NOMO-1 treated with DMSO at 0.1 percent for 48 hours (cell line): ENCODE results near the gene BNIP3.

Experiments used
- DNase-seq: peaks from one replicate; lab custom pipeline; 2025; ENCODE audit not compliant: unreplicated experiment; lab: John Stamatoyannopoulos, UW

The BNIP3 gene

GRCh38 chr10:131981429-131982184, at the start of gene BNIP3:
Gene BNIP3, minus strand, starts transcription at chr10:131981923. Its CDS starts 117 bp downstream, at chr10:131981806.
- peak; percentile 59 for DNase-seq

GRCh38 chr10:132030898-132031463, 49.3 kb upstream of the BNIP3 start:
- no peak for DNase-seq

- DNase-seq, result no peak
These were observed 47.0 kb upstream of the BNIP3 start for GRCh38 chr10:132028706-132029105.

GRCh38 chr10:132027423-132027983, 45.8 kb upstream of the BNIP3 start:
- no peak for DNase-seq

GRCh38 chr10:132023092-132023811, 41.5 kb upstream of the BNIP3 start:
- peak; percentile 71 for DNase-seq

- DNase-seq, result no peak
These were observed 40.5 kb upstream of the BNIP3 start for GRCh38 chr10:132022241-132022640.

- DNase-seq, result no peak
These were observed 39.9 kb upstream of the BNIP3 start for GRCh38 chr10:132021504-132022143.

- DNase-seq, result no peak
These were observed 39.3 kb upstream of the BNIP3 start for GRCh38 chr10:132021046-132021445.

GRCh38 chr10:132020456-132020855, 38.7 kb upstream of the BNIP3 start:
- no peak for DNase-seq

GRCh38 chr10:132019366-132019765, 37.6 kb upstream of the BNIP3 start:
- no peak for DNase-seq

- no peak for DNase-seq
These were observed 36.7 kb upstream of the BNIP3 start for GRCh38 chr10:132018446-132018845.

- no peak for DNase-seq
These were observed 34.8 kb upstream of the BNIP3 start for GRCh38 chr10:132016514-132016913.

GRCh38 chr10:132011445-132011844, 29.7 kb upstream of the BNIP3 start:
- no peak for DNase-seq

- DNase-seq, result peak; percentile 21
These were observed 29.3 kb upstream of the BNIP3 start for GRCh38 chr10:132011024-132011423.

GRCh38 chr10:132010483-132010882, 28.8 kb upstream of the BNIP3 start:
- no peak for DNase-seq

GRCh38 chr10:132009575-132009974, 27.9 kb upstream of the BNIP3 start:
- no peak for DNase-seq

- DNase-seq, result no peak
These were observed 26.0 kb upstream of the BNIP3 start for GRCh38 chr10:132007681-132008080.

GRCh38 chr10:132006966-132007365, 25.2 kb upstream of the BNIP3 start:
- DNase-seq, result no peak

- no peak for DNase-seq
These were observed 23.4 kb upstream of the BNIP3 start for GRCh38 chr10:132005147-132005546.

- no peak for DNase-seq
These were observed 22.3 kb upstream of the BNIP3 start for GRCh38 chr10:132004052-132004451.

- no peak for DNase-seq
These were observed 21.7 kb upstream of the BNIP3 start for GRCh38 chr10:132003282-132003924.
